Stimulated activated CD8-positive, alpha-beta memory T cell treated with anti-CD3 and anti-CD28 coated beads, Interleukin-15, amount 100 ng/mL, for 1 hour (primary cell): Measurements from ENCODE around the gene OR4D10.

ENCODE experiments used
- DNase-seq: peaks from one replicate; pipeline ENCODE4 v3.0.0-alpha.2; 2020; ENCODE audit warnings: low read depth

The OR4D10 gene

DNA sequence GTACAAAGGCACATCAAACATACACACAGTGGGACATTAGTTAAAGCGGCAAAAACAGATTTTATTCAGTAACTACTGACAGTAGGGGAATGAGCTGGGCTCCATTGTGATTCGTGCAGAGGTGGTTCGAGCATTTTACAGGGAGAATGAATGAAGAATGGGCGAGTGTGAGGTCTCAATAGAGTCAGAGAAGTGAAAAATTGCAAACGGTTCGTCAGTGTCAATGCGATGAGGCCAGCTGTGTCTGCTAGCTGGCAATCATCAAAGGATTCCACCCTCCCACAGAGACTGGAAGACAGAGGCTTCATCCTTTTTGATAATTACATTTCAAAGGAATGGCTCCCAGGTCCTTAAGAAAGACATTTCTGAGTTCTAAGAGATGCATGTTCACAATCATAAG is 55.6 kb downstream of the OR4D10 start:
- DNase-seq: no peak
